ENCODE measurements around the gene EEPD1.
"Not testable (repeated sequence)": the region's sequence is repeated elsewhere in the genome, so short reads cannot be mapped to it uniquely, and the experiment has no call there.

The EEPD1 gene

GRCh38 chr7:36217211-36217960, 64.3 kb downstream of the EEPD1 start:
- no peak for DNase-seq

GRCh38 chr7:36217961-36218284, 64.9 kb downstream of the EEPD1 start:
- DNase-seq, result no peak

DNA sequence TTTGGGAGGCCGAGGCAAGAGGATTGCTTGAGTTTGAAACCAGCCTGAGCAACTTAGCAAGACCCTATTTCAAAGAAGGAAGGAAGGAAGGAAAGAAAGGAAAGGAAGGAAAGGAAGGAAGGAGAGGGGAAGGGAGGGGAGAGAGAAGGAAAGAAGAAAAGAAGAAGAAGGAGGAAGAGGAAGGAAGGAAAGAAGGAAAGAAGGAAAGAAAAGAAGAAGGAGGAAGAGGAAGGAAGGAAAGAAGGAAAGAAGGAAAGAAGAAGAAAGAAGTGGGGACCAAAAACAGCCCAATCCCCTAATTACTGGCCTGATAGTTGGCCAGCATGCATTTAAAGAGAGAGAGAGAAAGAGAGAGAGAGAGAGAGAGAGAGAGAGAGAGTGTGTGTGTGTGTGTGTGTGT, 66.4 kb downstream of the EEPD1 start:
- no peak for DNase-seq

DNA sequence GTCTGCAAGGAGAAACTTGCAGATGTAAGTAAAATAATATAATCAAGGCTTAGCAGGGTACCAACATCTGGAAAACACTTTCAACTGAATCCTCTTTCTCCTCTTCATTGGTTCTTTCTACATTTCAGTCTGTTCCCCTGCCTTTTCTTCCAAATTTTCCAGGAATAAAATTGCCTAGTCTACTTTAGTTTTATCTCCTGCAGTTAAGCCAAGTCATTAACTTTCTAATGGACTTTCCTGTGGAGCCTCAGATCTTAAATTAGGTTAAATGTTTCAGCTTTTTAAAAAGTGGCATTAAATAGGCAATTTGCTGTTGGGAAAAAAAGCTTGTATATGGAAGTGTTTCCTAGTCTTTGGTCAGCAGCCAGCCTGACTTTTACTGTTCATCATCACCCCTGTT, 70.8 kb downstream of the EEPD1 start:
- no peak for DNase-seq

DNA sequence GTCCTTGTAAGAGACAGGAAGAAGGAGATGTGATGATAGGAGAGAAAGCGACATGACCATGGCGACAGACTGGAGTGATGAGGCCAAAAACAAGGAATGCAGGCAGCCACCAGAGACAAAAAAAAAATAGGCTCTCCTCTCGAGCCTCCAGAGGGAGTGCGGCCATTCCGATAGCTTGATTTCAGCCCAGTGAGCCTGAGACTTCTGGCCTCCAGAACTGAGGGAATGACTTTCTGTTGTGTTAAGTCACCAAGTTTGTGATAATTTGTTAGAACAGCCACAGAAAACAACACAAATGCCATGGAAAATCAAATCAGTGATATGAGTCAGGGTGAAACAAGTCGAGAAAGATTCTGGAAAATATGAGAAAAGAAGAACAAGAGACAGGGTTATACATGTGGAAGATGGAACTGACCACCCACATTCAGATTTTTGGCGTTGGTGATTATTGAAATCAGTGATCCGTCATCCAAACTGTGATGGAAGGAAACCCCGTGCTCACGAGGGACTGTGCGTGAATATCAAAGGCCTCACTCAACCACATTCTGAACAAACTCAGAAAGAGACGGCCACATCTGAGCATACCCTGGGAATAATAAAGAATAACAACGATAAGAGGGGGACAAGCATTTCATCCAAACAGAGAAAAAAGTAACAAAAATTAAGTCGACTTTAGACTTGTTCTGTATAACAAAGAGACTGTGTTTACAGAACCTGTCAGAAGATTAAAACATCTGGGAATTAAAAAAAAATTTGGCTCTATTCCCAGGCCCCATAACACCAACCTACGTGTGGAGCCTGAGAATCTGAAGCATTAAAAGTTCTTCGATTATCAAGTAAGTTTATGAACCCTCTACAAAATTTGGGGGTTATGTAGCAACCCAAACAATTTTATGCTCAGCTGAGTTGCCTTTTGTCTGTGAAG, 72.1 kb downstream of the EEPD1 start:
- no peak for DNase-seq

- DNase-seq, result no peak
Measured at GRCh38 chr7:36226151-36226550, 73.1 kb downstream of the EEPD1 start.

DNA sequence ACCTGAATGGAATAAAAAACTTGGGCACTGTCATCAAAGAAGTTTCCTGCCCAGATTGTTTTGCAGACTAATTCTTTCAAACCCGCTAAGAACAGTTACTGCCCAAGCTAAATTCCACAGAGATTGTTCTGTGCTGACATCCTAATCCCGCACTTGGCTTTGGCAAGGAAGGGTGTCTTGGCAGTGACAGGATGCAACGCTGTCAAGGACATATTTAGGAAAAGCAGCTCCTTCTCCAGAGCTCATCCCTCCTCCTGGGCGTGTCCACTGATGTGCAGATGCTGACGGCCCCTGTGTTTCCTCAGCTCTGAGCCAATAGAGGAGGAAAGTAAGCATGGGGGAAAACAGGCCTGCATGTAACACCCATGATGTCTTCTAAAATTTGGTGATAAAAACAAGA, 74.2 kb downstream of the EEPD1 start:
- DNase-seq, result no peak

GRCh38 chr7:36228039-36228438, 75.0 kb downstream of the EEPD1 start:
- DNase-seq, result no peak

DNA sequence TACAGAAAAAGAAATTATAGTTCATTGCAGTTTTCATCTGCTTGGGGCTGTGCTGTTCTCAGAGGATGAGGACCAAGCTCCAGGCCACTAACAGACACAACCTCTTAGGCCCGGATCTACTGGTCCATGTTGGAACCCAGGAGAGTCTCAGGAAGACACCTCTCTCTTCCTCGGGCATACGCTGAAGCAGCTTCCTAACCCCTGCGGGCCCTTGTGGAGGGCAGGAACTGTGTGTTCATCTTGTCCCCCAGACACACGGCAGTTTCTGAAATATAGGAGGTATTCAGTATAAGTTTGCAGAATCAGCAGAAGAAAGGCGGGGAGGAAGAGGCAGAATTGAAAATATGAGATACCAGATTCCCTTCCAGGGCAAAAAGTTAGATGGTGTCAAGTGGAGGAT, 78.4 kb downstream of the EEPD1 start:
- no peak for DNase-seq

GRCh38 chr7:36232555-36232954, 79.5 kb downstream of the EEPD1 start:
- no peak for DNase-seq

- DNase-seq, result no peak
Measured at GRCh38 chr7:36232971-36233550, 80.0 kb downstream of the EEPD1 start.

DNA sequence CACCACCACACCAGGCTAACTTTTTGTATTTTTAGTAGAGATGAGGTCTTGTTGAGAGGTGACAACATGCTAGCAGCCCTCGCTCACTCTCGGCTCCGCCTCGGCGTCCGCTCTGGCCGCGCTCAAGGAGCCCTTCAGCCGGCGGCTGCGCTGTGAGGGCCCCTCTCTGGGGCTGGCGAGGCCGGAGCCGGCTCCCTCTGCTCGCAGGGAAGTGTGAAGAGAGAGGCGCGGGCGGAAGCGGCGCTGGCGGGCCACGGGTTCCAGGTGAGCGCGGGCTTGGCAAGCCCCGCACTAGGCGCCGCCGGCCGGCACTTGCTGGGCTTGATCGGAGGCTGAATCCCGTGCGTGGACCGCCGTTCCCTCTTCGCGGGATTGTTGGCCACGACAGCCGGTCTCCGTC, 83.0 kb downstream of the EEPD1 start:
- DNase-seq, result no peak

- no peak for DNase-seq
Measured at GRCh38 chr7:36238138-36238537, 85.1 kb downstream of the EEPD1 start.

GRCh38 chr7:36243356-36243755, 90.3 kb downstream of the EEPD1 start:
- not testable (repeated sequence) for DNase-seq

- DNase-seq, result not testable (repeated sequence)
Measured at GRCh38 chr7:36244001-36244400, 90.9 kb downstream of the EEPD1 start.

DNA sequence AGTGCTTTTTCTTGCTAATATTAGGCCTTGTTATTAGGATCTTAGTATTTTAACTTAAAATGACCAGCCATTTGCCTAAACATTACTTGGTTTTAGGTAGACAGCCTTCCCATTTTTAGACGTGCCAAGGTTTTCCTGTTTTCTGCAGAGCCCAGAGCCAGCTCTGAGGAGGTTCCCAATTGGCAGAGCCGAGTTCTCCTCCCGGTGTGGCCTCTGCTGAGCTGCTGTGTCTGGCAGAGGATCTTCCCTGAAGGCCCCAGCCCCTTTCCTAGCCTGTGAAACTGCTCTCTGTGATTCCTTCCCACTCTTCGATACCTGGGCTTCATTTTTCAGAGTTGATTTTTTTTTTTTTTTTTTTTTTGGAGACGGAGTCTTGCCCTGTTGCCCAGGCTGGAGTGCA, 91.4 kb downstream of the EEPD1 start:
- no peak for DNase-seq

- DNase-seq, result no peak
Measured at GRCh38 chr7:36245684-36246299, 92.7 kb downstream of the EEPD1 start.

- DNase-seq, result no peak
Measured at GRCh38 chr7:36249091-36249490, 96.0 kb downstream of the EEPD1 start.

- no peak for DNase-seq
Measured at GRCh38 chr7:36253699-36254098, 100.6 kb downstream of the EEPD1 start.

- DNase-seq, result not testable (repeated sequence)
Measured at GRCh38 chr7:36258510-36259259, 105.6 kb downstream of the EEPD1 start.

- no peak for DNase-seq
Measured at GRCh38 chr7:36260481-36260880, 107.4 kb downstream of the EEPD1 start.

GRCh38 chr7:36261019-36261754, 108.1 kb downstream of the EEPD1 start:
- DNase-seq, result no peak

All from activated CD8-positive, alpha-beta memory T cell treated with anti-CD3 and anti-CD28 coated beads for 24 hours (primary cell).